T-helper 2 cell (primary cell): Measurements from ENCODE around the gene HLA-DOB.

ENCODE experiments used
- DNase-seq, 5 experiments: peaks; one replicate each; pipeline versions ENCODE4 v3.0.0 to v3.0.0-alpha.2; 2012 to 2022
- total RNA-seq, 2 donors: gene quantifications; one replicate each; lab custom pipeline; 2026; lab: John Stamatoyannopoulos, UW

Gene HLA-DOB
- 1.8 to 1.9 reads per million in 2 donors for total RNA-seq

DNA sequence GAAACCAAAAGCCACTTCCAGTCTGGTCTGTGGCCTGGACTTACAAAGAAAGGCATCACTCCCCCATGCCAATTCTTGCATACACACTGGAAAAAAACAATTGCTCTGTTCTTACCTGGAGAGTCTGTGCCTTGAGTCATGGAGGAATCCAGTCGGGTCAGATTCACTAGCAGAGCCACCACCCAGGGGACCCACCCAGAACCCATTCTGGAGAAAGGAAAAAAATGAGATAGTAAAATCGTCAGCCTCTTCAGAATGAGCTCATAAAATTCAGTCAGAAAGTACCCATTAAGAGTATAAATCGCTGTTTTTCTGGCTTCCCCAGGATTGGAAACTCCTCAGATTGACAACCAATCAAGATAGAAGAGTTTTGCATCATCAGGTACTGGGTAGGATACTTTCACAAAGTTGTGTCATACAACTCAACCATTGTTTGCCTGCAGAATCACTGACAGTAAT is at the start of gene HLA-DOB:
TSS of gene HLA-DOB (minus strand) at position 257 of the 459 bp plus-strand sequence. CDS start at position 206, 51 bp downstream.
- peak in 1 of 5 experiments; percentile 59 for DNase-seq

DNA sequence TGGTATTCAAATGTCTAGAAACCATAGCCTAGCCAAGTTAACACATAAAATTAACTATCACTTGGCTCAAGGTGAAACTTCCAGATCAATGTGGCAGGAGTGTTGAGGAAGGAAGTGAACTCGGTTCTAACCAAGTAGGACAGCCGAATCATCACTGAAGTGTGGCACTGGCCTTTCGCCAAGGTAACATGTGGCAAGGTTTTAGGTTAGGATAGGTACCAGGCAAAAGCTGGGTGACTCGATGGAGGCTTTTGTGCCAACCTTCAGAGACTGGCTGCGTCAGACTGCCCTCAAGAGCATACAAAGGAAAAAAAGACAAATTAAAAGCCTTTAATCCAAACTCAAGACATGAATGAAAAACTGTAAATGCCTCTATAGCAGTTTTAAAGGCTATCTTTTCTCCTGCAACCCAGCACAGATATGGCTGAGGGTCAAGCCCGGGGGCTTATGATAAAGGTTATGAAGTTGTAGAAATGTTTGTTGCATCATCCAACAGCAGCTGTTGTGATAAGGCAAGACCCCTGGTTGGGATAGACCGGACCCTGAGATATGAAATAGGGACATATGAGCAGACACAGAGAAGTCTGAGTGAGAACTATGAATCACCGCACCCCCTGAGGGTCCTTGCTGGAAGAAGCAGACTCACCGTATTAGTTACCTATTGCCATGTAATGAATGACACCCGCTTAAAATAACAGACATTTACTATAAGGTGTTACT is 49.1 kb upstream of the HLA-DOB start:
- no peak for DNase-seq

DNA sequence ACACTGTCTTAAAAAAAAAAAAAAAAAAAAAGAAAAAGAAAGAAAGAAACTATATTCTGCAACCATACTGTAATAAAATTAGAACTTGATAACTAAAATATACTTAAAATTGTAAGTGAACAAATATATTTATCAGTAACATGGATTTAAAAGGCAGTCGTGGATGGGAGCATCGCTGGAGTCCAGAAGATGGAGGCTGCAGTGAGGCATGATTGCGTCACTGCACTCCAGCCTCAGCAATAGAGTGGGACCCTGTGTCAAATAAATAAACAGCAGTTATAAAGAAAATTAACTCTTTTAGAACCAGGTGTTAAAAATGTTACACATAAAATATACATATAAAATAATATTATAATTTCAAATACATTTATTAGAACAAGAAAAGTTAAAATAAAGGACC is 45.9 kb upstream of the HLA-DOB start:
- DNase-seq = no peak

DNA sequence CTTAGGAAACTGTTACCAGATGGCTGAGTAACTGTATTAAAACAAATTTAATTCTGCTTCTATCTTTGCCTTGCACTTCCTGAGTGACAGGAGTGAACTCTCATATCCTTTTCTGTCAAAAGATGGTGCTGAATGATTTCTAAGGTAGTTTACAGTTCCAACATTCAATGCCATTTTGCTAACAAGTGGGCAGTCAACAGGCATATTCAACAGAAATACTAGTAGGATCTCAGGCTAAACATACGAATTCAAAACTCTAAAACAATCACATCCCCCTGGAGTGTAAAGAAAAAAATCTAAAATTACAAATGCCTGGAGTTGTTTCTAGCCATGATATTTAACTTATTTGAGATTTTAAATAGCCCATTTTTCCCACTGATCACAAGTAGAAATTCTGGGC is 43.9 kb upstream of the HLA-DOB start:
- DNase-seq = no peak

DNA sequence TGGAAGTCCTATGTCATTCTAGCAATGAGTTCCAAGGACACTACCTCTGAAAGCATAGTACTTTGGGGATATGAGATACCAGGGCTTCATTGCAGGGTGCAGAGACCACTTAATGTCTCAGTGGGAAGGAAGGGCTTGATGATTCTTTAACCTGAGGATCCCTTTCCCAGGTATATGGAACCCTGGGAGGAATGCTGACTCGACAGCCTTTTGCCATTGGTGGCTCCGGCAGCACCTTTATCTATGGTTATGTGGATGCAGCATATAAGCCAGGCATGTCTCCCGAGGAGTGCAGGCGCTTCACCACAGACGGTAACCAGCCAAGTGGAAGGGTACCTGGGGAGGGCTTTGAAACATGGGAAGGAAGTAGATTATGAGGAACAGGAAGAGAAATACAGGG is 41.4 kb upstream of the HLA-DOB start:
- no peak for DNase-seq

DNA sequence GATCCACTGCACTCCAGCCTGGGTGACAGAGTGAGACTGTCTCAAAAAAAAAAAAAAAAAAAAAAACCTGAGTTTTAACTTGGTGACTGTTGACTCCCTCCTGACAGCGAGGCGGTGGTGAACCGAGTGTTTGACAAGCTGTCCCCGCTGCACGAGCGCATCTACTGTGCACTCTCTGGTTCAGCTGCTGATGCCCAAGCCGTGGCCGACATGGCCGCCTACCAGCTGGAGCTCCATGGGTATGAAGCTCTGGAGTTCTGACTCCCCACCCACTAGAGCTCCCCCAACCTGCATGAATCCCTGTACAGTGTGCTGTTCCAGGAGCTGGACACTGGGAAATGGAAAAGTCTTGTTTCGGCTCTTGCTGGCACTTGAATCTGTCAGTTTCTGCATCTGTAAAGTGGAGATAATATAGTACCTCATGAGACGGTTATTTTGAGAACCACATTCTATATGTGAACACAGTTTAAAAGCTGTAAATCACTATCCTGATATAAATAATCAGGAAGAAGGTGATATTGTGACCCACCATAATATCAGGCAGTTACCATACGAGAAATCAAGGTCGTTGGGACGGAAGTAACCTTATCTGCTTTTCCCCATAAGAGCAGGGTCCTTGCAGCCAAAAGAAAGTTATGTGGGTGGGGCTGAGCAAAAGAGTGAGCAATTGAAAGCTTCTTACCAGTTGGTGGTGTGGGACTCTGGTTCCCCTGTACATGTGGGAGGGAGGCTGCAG is 40.5 kb upstream of the HLA-DOB start:
- no peak for DNase-seq

DNA sequence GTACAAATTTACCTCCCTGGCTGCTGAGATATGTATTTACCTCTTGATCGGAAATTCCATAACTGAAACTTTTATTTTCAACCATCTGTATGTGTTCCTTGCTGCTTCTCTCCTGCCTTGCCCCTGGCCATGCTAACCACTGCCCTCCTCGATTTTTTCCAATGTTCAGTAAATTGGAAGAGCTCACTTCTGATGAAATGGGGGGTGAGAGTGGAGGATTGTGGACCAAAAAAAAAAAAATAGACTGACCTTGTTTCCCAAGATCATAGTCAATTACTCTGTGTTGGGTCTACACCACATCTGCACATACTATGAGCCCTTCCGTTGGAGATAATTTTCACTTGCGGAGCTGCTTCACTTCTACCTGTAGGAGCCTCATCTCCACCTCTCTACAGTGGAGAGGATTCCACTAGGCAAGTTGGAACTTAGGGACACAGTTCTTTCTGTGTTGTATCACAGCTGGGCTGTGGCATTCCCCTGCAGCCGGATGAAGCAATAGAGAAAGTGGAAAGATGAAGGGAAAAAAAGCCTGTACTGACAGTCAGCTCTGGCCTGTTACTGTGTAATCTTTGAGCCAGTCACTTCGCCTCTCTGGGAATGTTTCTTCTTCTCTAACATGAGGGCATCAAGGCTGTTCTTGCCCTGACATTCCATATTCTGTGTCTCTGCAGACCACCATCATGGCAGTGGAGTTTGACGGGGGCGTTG is 38.8 kb upstream of the HLA-DOB start:
- no peak for DNase-seq

DNA sequence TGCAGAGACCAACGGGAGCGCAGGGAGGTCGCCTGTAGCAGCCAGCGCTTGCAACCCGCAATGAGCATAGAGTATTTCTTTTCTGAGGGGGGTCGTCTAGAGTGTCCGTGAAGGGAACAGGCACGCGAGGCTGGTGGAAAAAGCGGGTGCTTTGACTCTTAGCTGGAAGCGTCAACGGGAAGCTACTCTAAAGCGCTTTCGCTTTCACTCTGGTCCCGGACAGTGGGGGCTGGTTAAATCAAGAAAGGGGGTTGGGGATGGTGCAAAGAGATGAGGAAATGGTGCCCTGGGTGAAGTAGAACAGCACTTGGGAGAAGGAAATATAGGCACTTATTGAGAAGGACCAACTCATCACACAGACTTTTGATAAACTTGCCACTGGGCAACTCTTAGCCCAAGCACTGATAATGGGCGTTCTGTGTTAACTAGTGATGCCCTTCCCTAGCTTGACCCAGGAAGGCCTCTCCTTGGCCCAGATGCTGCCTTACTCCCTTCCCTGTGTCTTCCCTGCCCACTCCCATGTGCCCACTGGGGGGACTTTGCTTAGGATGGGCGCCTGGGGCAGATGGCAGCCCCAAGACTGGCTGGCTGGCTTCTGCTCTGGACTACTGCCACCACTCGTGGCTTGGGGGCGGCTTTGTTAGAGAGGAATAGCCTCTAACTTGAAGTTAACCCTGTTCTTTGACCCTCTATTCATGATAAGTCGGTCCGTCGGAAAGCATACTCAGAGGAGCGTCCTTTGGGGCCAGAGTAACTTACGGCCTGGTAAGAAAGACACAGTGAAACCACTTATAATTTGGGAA is 37.8 kb upstream of the HLA-DOB start:
- peak in 3 of 5 experiments; percentile 47 to 75 (median 57) for DNase-seq

DNA sequence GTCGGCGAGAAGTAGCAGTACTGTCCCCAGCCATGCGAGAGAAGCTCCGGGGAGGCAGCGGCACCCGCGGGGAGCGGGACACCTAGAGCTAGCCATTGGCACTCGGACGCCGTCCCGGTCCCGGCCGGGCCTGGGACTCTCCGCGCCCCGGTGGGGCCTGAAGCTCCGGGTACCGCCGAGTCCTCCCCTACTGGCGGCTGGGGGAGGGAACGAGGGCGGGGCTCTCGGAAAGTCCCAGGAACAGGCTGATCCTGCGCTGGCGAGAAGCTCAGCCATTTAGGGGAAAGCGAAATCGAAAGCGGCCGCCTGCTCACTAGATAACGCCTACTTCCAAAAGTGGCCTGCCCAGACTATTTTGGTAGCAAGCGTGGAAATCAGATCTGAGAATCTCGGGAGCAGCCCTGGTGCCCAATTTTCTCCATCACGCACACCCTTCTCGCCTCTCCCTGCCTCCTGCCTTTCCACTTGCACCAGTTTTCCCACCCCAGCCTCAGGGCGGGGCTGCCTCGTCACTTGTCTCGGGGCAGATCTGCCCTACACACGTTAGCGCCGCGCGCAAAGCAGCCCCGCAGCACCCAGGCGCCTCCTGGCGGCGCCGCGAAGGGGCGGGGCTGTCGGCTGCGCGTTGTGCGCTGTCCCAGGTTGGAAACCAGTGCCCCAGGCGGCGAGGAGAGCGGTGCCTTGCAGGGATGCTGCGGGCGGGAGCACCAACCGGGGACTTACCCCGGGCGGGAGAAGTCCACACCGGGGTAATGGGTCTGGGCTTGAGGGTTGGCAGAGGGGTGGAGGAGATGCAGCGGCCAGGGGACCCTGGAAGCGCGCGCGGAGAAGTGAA is 37.0 kb upstream of the HLA-DOB start, which contains the start of the genes PSMB9 and TAP1:
TSS of gene PSMB9 (plus strand) at position 652 of the 835 bp plus-strand sequence. CDS start at position 690, 38 bp downstream.
TSS of gene TAP1 (minus strand) at position 164 of the 835 bp plus-strand sequence. CDS start at position 96, 68 bp downstream.
- DNase-seq = peak; percentile 84 to 96 (median 93)

DNA sequence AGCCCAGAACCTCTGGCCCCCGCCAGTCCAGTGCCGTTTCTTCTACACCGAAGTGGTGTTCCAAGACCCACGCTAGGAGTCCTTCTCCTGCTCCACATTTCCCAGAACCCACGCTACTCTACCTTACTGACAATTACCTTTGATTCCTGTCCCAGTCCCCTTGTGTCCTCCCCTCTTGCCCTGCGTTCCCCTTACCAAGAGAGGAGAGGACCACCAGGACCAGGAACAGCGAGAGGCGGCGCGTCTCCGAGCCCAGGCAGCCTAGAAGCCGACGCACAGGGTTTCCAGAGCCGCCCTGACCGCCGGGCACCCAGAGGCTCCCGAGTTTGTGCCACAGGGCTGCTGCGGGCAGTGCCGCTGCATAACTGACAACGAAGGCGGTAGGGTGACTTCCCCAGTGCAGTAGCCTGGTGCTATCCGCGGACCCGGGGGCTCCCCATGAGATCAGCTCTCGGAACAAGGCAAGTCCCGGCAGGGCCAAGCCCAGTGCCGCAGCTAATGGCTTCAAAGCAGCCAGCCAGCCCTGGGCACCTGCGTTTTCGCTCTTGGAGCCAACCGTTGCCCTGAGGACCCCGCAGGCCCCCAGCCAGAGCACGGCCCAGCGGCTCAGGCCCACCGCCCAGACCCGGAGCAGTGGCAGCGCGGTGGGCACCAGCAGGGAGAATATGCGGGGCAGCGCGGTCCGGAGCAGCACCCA is 36.2 kb upstream of the HLA-DOB start:
- DNase-seq = peak in 3 of 5 experiments; percentile 49 to 54 (median 53)

DNA sequence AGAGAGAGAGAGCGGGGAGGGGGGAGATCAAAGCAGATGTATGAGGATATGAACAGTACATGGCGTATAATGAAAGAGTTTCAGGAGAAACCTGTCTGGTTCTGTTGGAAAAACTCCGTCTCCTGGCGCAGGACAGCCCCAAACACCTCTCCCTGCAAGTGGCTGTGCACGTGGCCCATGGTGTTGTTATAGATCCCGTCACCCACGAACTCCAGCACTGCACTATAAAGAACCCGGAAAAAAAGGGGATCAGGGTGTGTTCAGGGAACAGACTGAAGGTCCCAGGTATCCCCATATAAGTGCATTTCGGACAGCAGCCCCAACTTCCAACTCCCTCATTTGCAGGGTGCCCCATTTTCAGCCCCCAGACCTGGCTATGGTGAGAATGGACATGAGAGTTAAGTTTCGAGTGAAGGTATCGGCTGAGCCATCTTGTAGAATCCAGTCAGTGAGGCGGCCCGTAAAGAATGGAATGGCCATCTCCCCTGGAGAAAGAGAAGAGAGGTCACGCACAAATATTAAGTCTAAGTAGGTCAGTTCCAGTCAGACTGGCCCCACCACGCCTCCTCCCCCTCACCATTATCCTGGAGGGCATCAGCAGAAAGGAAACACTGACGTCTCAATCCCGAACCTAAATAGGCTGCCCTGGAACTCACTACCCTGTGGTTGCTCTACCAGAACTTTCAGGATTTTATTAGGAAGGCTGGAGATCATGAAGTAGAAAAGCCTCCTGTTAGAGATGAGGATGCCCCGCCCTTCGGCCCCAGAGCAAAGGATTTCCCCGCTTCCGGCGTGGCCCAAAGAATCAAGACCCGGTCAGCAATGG is 35.4 kb upstream of the HLA-DOB start:
- no peak for DNase-seq

DNA sequence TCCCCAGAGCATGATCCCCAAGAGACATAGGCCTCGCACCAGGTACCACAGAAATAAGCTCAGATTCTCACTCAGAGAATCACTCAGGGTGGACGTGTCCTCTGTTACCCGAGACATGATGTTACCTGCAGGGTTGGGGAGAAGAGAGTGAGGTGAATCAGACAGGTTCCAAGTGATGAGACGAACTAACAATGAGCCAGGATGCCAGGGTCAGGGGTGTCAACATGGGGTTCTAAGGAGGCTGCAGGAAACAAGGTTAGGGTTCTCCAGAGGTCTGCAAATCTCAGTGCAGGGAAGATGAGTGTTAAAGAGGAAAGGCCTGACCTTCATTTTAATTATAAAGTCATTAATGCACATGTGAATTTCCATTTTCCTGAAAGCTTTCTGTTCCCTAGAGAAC is 34.2 kb upstream of the HLA-DOB start:
- no peak for DNase-seq

DNA sequence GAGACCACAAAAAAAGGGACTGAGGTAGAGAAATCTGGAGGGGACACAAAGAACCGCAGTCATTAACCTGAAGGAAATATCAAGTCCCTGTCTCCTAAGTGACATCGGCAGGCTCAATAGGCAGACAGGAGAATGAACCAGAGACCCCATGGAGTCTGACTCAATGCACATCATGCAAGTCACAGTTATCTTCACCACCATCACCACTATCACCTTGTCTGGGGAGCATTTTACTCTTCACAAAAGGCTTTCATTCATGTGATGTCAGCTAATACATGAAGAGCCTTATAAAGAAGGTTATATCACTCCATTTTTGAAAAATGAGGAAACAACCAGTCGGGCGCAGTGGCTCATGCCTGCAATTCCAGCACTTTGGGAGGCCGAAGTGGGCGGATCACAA is 32.3 kb upstream of the HLA-DOB start:
- DNase-seq = peak in 1 of 5 experiments; percentile 66

DNA sequence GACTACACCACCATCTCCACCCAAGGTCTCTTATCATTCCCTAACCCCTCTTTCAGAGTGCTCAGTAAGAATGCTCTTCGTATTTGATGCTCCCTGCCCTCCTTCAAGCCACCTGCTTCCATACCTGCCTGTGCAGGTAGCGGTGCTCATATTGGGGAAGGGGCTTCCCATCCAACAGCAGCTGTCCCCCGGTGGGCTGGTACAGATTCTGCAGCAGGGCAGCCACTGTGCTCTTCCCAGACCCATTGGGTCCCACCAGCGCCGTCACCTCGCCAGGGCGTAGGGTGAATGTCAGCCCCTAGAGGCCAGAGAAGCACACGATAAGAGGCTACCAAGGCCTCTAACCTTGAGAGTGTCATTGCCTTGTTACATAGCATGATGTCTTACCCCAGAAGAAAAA is 31.0 kb upstream of the HLA-DOB start:
- no peak for DNase-seq

DNA sequence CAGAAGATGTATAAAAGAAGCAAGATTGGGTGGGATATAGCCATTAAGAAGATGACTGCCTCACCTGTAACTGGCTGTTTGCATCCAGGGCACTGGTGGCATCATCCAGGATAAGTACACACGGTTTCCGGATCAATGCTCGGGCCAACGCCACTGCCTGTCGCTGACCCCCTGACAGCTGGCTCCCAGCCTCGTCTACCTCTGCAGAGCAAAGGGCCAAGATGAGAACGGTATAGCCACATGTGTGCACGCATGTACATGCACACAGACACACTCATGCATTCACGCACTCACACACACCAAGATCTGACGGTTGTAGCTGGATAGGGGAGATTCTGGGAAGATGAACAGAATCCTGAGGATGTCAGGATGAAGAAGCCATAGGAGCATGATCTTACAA is 30.2 kb upstream of the HLA-DOB start:
- DNase-seq = no peak

DNA sequence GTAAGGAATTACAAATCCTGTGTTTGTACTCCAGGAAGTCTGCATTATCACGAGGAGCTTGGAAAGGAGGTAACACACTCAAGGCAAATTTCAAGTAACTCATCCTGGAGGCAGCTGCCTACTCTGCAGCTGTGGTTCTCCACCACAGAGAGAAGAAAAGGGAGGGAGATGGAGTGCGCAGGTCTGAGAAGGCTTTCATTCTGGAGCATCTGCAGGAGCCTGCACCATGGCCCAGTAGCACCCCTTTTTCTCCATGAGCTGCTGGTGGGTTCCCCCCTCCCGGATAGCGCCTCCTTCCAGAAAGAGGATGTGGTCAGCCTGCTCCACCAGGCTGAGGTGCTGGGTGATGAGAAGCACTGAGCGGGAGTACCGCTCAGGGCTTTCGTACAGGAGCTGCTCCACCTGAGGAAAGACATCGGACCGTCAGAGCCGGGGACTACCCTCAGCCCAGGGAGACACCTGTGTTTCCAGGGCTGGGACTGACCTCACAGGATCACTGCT is 28.6 kb upstream of the HLA-DOB start:
- peak in 3 of 5 experiments; percentile 36 to 77 (median 51) for DNase-seq

DNA sequence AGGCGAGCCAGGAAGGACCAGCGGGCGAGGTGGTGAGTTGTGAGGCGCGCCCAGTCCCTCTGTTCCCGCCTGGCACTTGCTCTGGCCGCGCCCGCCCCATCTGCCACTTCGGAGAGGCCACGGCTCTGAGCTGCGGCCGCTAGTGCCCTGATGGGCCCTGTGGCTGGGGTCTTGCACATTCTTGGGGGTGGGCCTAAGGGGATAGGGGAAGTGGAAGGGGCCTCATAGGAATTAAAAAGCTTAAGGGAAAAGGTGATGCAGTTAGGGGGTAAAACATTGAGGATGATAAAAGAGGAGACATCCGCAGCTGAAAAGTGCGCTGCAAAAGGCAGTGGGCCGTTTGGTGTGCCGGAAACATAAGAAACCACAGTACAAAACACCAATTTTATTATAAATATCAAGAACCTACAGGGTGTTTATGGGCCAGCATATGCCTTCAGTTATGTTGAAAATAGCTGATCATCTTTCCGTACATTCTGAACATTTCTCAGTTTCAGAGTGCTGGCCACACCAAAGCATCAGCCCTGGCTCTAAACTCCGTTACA is 28.1 kb upstream of the HLA-DOB start:
- DNase-seq = peak in 1 of 5 experiments; percentile 61

DNA sequence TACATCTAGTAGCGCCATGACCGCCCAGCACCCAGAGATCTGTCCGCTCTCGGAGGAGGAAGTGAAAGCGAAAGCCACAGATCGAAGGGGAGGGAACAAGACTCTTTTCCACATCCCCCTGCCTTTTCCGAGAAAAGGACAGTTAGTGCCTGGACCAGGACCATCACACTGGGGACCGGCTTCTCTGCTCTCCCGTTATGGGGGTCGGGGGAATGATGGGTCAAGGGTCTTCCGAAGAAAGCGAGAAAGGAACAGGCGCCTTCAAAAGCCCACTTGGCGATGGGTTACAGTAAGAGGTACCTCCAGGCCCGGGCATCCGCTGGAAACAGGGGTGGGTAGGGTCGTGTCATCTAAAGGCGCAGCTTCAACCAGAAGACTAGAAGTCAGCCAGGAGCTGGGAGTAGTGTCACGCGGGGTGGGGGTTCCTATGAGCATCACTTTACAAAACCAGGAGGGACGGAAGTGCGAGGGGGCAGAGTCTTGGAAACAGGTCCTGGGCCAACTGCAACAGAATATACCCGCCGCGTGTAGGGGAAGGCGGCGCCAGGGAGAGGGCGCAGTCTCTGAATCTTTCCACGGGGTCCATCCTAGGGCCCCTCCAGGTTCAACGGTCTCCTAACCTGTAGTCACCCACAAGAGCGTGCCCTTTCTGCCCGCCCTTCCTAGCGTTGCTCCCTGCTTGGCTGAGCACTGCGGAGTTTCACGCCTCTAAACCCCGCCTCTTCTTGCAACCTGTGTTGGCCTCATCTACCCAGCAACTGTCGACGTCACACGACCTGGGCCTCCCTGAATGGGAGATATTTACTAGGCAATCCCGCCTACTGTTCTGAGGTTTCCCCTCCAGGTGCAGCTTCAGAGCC is 27.4 kb upstream of the HLA-DOB start, which contains the start of gene PSMB8:
TSS of gene PSMB8 (minus strand) at position 69 of the 860 bp plus-strand sequence. CDS start at position 18, 51 bp downstream.
- peak; percentile 81 to 98 (median 97) for DNase-seq
